Measurements from ENCODE around the gene HSPA12B.
A peak's percentile ranks its signal among the peaks of the same experiment; 100 is the strongest.

GRCh38 chr20:3787324-3788014 lies 55.0 kb downstream of the HSPA12B start:
- no peak for TF ChIP-seq POLR2AphosphoS5 (IDR thresholded peaks at IDR 0.05; ENCODE audit: low read depth, low read length)
- no peak for TF ChIP-seq CTCF (IDR thresholded peaks at IDR 0.05)
- TF ChIP-seq REST (IDR thresholded peaks at IDR 0.05; ENCODE audit: insufficient read depth in 1 of 2, low read depth in 2 of 2, low read length in 1 of 2) = peak in 1 of 2 experiments; percentile 60; a peak in 1 of 4 replicates
- no peak for TF ChIP-seq SIN3A (IDR thresholded peaks at IDR 0.05; ENCODE audit: borderline replicate concordance, insufficient read depth, low read depth, low read length)
